H1 (cell line): Measurements from ENCODE around the gene CCDC51. TPM values are rescaled to one million over a fixed set of nuclear protein-coding genes. Genes with fewer than 3 reads are reported as not detected.

Experiments
- CTCF ChIA-PET: fragments of 300-600 bp; sonication (Branson Sonifier 250); formaldehyde crosslinking; loops from one replicate; lab custom pipeline; 2021; ENCODE audit not compliant: partially characterized antibody; lab: Charles Lee
- POLR2A ChIA-PET: fragments of 300-600 bp; sonication (Branson Sonifier 250); formaldehyde crosslinking; loops from one replicate; lab custom pipeline; 2021; ENCODE audit warnings: inconsistent platforms; ENCODE audit not compliant: partially characterized antibody; lab: Charles Lee
- DNase-seq, 2 experiments: peaks; one replicate each; pipeline versions ENCODE4 v3.0.0 to v3.0.0-alpha.2; 2010 to 2022; ENCODE audit warnings: low spot score in 2 of 2, low read depth in 1 of 2, mixed read lengths in 1 of 2
- FAIRE-seq: peaks from 2 replicates; lab custom pipeline; 2011; peaks lifted over from hg19 to GRCh38; lab: Jason Lieb, UNC
- H2AFZ ChIP-seq: 2 replicates; pipeline ENCODE4 v1.8.1; 2012; ENCODE audit warnings: low read length, inconsistent platforms
- H2AK5ac ChIP-seq: 2 replicates; pipeline ENCODE4 v1.6.1; 2013; ENCODE audit warnings: low read depth, low read length
- H2BK120ac ChIP-seq: replicated peaks from 2 replicates; pipeline ENCODE3; 2013; ENCODE audit warnings: low read depth, low read length, inconsistent platforms
- H2BK12ac ChIP-seq: 2 replicates; pipeline ENCODE4 v1.6.1; 2013; ENCODE audit warnings: low read depth, low read length
- H2BK15ac ChIP-seq: 2 replicates; pipeline ENCODE4 v1.6.1; 2013; ENCODE audit warnings: low read length
- H2BK20ac ChIP-seq: 2 replicates; pipeline ENCODE4 v1.6.1; 2013; ENCODE audit warnings: low read length
- H2BK5ac ChIP-seq: 2 replicates; pipeline ENCODE4 v1.6.1; 2013; ENCODE audit warnings: low read depth, low read length
- H3K14ac ChIP-seq: 2 replicates; pipeline ENCODE4 v1.6.1; 2013; ENCODE audit warnings: inconsistent platforms; ENCODE audit not compliant: insufficient read length
- H3K18ac ChIP-seq: 2 replicates; pipeline ENCODE4 v1.6.1; 2013; ENCODE audit warnings: low read length; ENCODE audit errors: extremely low read depth
- H3K23ac ChIP-seq: 2 replicates; pipeline ENCODE4 v1.6.1; 2013; ENCODE audit warnings: inconsistent platforms; ENCODE audit not compliant: insufficient read length
- H3K23me2 ChIP-seq: 2 replicates; pipeline ENCODE4 v1.6.1; 2013; ENCODE audit warnings: low read depth, low read length
- H3K27ac ChIP-seq: 2 replicates; pipeline ENCODE4 v1.6.1; 2011; ENCODE audit warnings: low read depth, low read length, inconsistent platforms
- H3K27me3 ChIP-seq, 4 experiments: replicated peaks in 1 of 4; 1 replicate in 1 of 4; 2 replicates in 3 of 4; pipeline versions ENCODE4 v1.6.1 to v1.8.1; 2011 to 2013; ENCODE audit warnings: low read length in 3 of 4, mild to moderate bottlenecking in 3 of 4, inconsistent platforms in 2 of 4, mixed read lengths in 2 of 4, moderate library complexity in 1 of 4; ENCODE audit not compliant: control insufficient read depth in 3 of 4, insufficient read depth in 3 of 4; ENCODE audit errors: extremely low read depth in 1 of 4
- H3K36me3 ChIP-seq, 4 experiments: 2 replicates each; pipeline versions ENCODE4 v1.6.1 to v1.8.1; 2011 to 2013; ENCODE audit warnings: mild to moderate bottlenecking in 4 of 4, low read length in 3 of 4, moderate library complexity in 2 of 4, control low read depth in 1 of 4, inconsistent platforms in 1 of 4; ENCODE audit not compliant: insufficient read depth in 4 of 4, control insufficient read depth in 2 of 4
- H3K4ac ChIP-seq: replicated peaks from 2 replicates; pipeline ENCODE3; 2013; ENCODE audit warnings: low read length, low read depth, mixed read lengths, inconsistent platforms; ENCODE audit not compliant: insufficient read length
- H3K4me1 ChIP-seq, 4 experiments: replicated peaks in 1 of 4; 1 replicate in 1 of 4; 2 replicates in 3 of 4; pipeline versions ENCODE4 v1.6.1 to v1.8.1; 2011 to 2013; ENCODE audit warnings: low read length in 3 of 4, inconsistent platforms in 2 of 4, mixed read lengths in 1 of 4; ENCODE audit not compliant: insufficient read depth in 4 of 4, control insufficient read depth in 3 of 4
- H3K4me2 ChIP-seq, 2 experiments: 2 replicates each; pipeline versions ENCODE4 v1.6.1 to v1.8.1; 2011 to 2013; ENCODE audit warnings: low read depth in 2 of 2, low read length in 2 of 2, control low read depth in 1 of 2, inconsistent platforms in 1 of 2, mild to moderate bottlenecking in 1 of 2; ENCODE audit not compliant: insufficient read depth in 1 of 2
- H3K4me3 ChIP-seq, 4 experiments: fragments of 200-600, 300-600 bp in 1 of 4; sonication (generic), shearing (Covaris generic), sonication (Bioruptor Twin) in 1 of 4; 2 replicates each; pipeline versions ENCODE4 v1.5.1 to v1.8.1; 2011 to 2016; ENCODE audit warnings: low read length in 4 of 4, low read depth in 3 of 4, control low read depth in 2 of 4, inconsistent platforms in 2 of 4, mild to moderate bottlenecking in 2 of 4, mixed read lengths in 1 of 4, moderate library complexity in 1 of 4; ENCODE audit not compliant: insufficient read depth in 2 of 4; ENCODE audit errors: extremely low read depth in 1 of 4
- H3K56ac ChIP-seq: replicated peaks from 2 replicates; pipeline ENCODE3; 2013; ENCODE audit warnings: low read depth, mild to moderate bottlenecking, mixed read lengths, low read length, inconsistent platforms; ENCODE audit not compliant: insufficient read length
- H3K79me1 ChIP-seq: 2 replicates; pipeline ENCODE4 v1.6.1; 2013; ENCODE audit warnings: low read depth, low read length, control low read depth
- H3K79me2 ChIP-seq, 2 experiments: 2 replicates each; pipeline versions ENCODE4 v1.6.1 to v1.8.1; 2012 to 2013; ENCODE audit warnings: low read length in 2 of 2, mild to moderate bottlenecking in 2 of 2, inconsistent platforms in 1 of 2; ENCODE audit not compliant: insufficient read depth in 2 of 2, control insufficient read depth in 1 of 2
- H3K9ac ChIP-seq, 4 experiments: replicated peaks in 1 of 4; 1 replicate in 1 of 4; 2 replicates in 3 of 4; pipeline versions ENCODE4 v1.6.1 to v1.8.1; 2011 to 2013; ENCODE audit warnings: low read depth in 3 of 4, low read length in 3 of 4, control low read depth in 2 of 4, mild to moderate bottlenecking in 2 of 4, moderate library complexity in 2 of 4, inconsistent platforms in 1 of 4; ENCODE audit errors: extremely low read depth in 1 of 4
- H3K9me3 ChIP-seq, 2 experiments: 2 replicates each; pipeline versions ENCODE4 v1.6.1 to v1.8.1; 2012 to 2013; ENCODE audit warnings: mild to moderate bottlenecking in 2 of 2, moderate library complexity in 2 of 2, control low read depth in 1 of 2, inconsistent platforms in 1 of 2, low read depth in 1 of 2, low read length in 1 of 2, mixed read lengths in 1 of 2; ENCODE audit not compliant: insufficient read depth in 2 of 2
- H4K20me1 ChIP-seq, 2 experiments: replicated peaks in 1 of 2; 2 replicates each; pipeline versions ENCODE3 to v1.8.1; 2011 to 2013; ENCODE audit warnings: inconsistent platforms in 2 of 2, low read length in 2 of 2, mild to moderate bottlenecking in 1 of 2; ENCODE audit not compliant: insufficient read depth in 2 of 2, control insufficient read depth in 1 of 2
- H4K5ac ChIP-seq: 2 replicates; pipeline ENCODE4 v1.6.1; 2013; ENCODE audit warnings: low read length, low read depth, mixed read lengths, inconsistent platforms; ENCODE audit not compliant: insufficient read length
- H4K8ac ChIP-seq: 2 replicates; pipeline ENCODE4 v1.8.0; 2013; ENCODE audit warnings: mild to moderate bottlenecking, moderate library complexity, low read length, inconsistent platforms; ENCODE audit not compliant: insufficient read depth; ENCODE audit errors: extremely low read depth
- H4K91ac ChIP-seq: replicated peaks from 2 replicates; pipeline ENCODE3; 2013; ENCODE audit warnings: low read length, mixed read lengths, inconsistent platforms; ENCODE audit not compliant: insufficient read length
- CTBP2 ChIP-seq: IDR thresholded peaks from 2 replicates; pipeline ENCODE4 v1.7.0; 2011; ENCODE audit warnings: borderline replicate concordance, mild to moderate bottlenecking, moderate library complexity, mixed read lengths, low read length; ENCODE audit not compliant: insufficient read depth, insufficient read length
- POLR2A ChIP-seq, 2 experiments: IDR thresholded peaks; 1 replicate in 1 of 2; 2 replicates in 1 of 2; pipeline ENCODE4 v1.6.1; 2011; ENCODE audit warnings: low read depth in 2 of 2, low read length in 2 of 2, mild to moderate bottlenecking in 2 of 2; ENCODE audit errors: control extremely low read depth in 1 of 2
- POLR2AphosphoS5 ChIP-seq: IDR thresholded peaks from 2 replicates; pipeline ENCODE4 v1.6.1; 2011; ENCODE audit warnings: low read depth, low read length
- WGBS, 2 experiments: shearing (Covaris generic) in 1 of 2; methylation state at CpG; one replicate each; pipeline versions ENCODE4 v1.1.6 to v1.1.7; 2013 to 2015; ENCODE audit warnings: low lambda C conversion rate in 2 of 2, mixed read lengths in 2 of 2, inconsistent platforms in 1 of 2, low coverage in 1 of 2, missing lambda C conversion rate in 1 of 2; ENCODE audit not compliant: insufficient replicate concordance in 2 of 2, insufficient coverage in 1 of 2, insufficient read length in 1 of 2; ENCODE audit errors: extremely low coverage in 1 of 2, missing lambda C conversion rate in 1 of 2; 5-methylcytosine and 5-hydroxymethylcytosine counted together
- polyA plus RNA-seq, 7 experiments: library from polyadenylated mRNA; depleted of rRNA in 3 of 7; stranded (reverse) in 5 of 7; unstranded in 2 of 7; fragments of >200 nt in 5 of 7; fragments of 200-250 nt in 2 of 7; gene quantifications; 1 replicate in 5 of 7; 2 replicates in 1 of 7; 4 replicates in 1 of 7; pipeline versions ENCODE4 v1.2.1 to v1.2.3, GENCODE V29; 2011 to 2013; ENCODE audit warnings: missing spikeins in 2 of 7, mixed read lengths in 2 of 7
- total RNA-seq: library from RNA; stranded (reverse); fragmentation: NEBNext Ultra II Directional; extraction: Animal tissue kit (Norgen Biotek cat#: 25700); gene quantifications from 2 replicates; pipeline ENCODE4 v1.2.1, GENCODE V29; 2021

CCDC51 gene
- total and polyA plus RNA-seq, 2 of the 8 experiments (the other 6 are each of a cell fraction or from before 2014, with no cell fraction given) = 21.3 to 21.4 TPM

GRCh38 chr3:48398701-48399386 lies 41.1 kb downstream of the CCDC51 start:
- H3K36me3 ChIP-seq = peaks cover 0 to 8% (median 5%) of the 10 kb centered on the region in 4 experiments; a peak in 5 of 8 replicates
- H3K27ac ChIP-seq = no peak overlapping the region
- no peak overlapping the region for H2AK5ac ChIP-seq
- FAIRE-seq (no peak), DNase-seq (peak in 1 of 2 experiments; percentile 52)
- H4K91ac ChIP-seq = no peak overlapping the region
- ChIA-PET CTCF (interaction anchor here (0.6 to 9.2 kb wide), 19 partner anchors 7 to 204 kb away, joined by 3 to 220 read pairs (median 10); partner anchors contain the start of genes ATRIP and PLXNB1), POLR2A (interaction anchor here (0.7 to 20.2 kb wide), 20 partner anchors 8 to 211 kb away, joined by 3 to 650 read pairs (median 4); partner anchors contain the start of genes CCDC51, PLXNB1, TMA7 and ZNF589)
- H3K14ac ChIP-seq = no peak overlapping the region
- no peak overlapping the region for H3K23ac ChIP-seq
- 78% methylated on average over 11 of the region's 11 CpGs; no CpG with 5 or more reads in 1 of the 2 experiments for WGBS, 2 experiments
- H3K4ac ChIP-seq = no peak overlapping the region
- no peak overlapping the region for H2BK120ac ChIP-seq
- no peaks in the 10 kb centered on the region for H3K9me3 ChIP-seq
- H2BK15ac ChIP-seq = no peak overlapping the region
- peak in 1 of 2 experiments; percentile 15; a peak in 1 of 3 replicates for TF ChIP-seq POLR2A (IDR thresholded peaks at IDR 0.05; ENCODE audit: control extremely low read depth in 1 of 2, low read depth in 2 of 2, low read length in 2 of 2)
- TF ChIP-seq POLR2AphosphoS5 = peak; percentile 40; the same call in 1 of the 2 replicates
- TF ChIP-seq CTBP2 = no peak
- H3K9ac ChIP-seq = no peak overlapping the region
- no peak overlapping the region for H2AFZ ChIP-seq
- H2BK12ac ChIP-seq = no peak overlapping the region
- peaks cover 2 to 6% of the 10 kb centered on the region in 2 experiments for H4K20me1 ChIP-seq
- H2BK20ac ChIP-seq = no peak overlapping the region
- H3K18ac ChIP-seq = no peak overlapping the region
- no peaks in the 10 kb centered on the region for H3K79me2 ChIP-seq
- H3K4me2 ChIP-seq = no peak overlapping the region
- H3K4me1 ChIP-seq = peaks cover 0 to 7% (median 4%) of the 10 kb centered on the region in 4 experiments; a peak in 3 of 7 replicates
- H3K27me3 ChIP-seq = no peaks in the 10 kb centered on the region
- no peak overlapping the region for H3K56ac ChIP-seq
- H3K4me3 ChIP-seq = no peak overlapping the region
- H2BK5ac ChIP-seq = no peak overlapping the region
- H4K8ac ChIP-seq = no peak overlapping the region; the same call in 1 of the 2 replicates
- no peaks in the 10 kb centered on the region; the same call in 1 of the 2 replicates for H3K79me1 ChIP-seq
- peaks cover 2% of the 10 kb centered on the region; the same call in 1 of the 2 replicates for H3K23me2 ChIP-seq
- no peak overlapping the region for H4K5ac ChIP-seq
